HepG2 (cell line): ENCODE data around the gene PEX3.

Source experiments
- DPF2 ChIP-seq: sonication (generic); formaldehyde crosslinking; IDR thresholded peaks from 2 replicates; pipeline ENCODE4 v1.4.0; 2020; ENCODE audit warnings: mild to moderate bottlenecking, low read depth, missing genetic modification reagents, borderline replicate concordance
- HOXA7 ChIP-seq: sonication (generic); formaldehyde crosslinking; IDR thresholded peaks from 2 replicates; pipeline ENCODE4 v1.8.1; 2022; ENCODE audit warnings: mild to moderate bottlenecking, missing genetic modification reagents, moderate library complexity
- MTA3 ChIP-seq: sonication (generic); formaldehyde crosslinking; IDR thresholded peaks from 2 replicates; pipeline ENCODE4 v1.4.0; 2020; ENCODE audit warnings: missing genetic modification reagents
- NR2C2 ChIP-seq: sonication (generic); formaldehyde crosslinking; IDR thresholded peaks from 2 replicates; pipeline ENCODE4 v1.4.0; 2020; ENCODE audit warnings: missing genetic modification reagents, mild to moderate bottlenecking, moderate library complexity, borderline replicate concordance
- POLR2A ChIP-seq, 2 experiments: IDR thresholded peaks; 2 replicates each; pipeline ENCODE4 v1.6.1; 2011; ENCODE audit warnings: low read depth in 2 of 2, low read length in 2 of 2, mild to moderate bottlenecking in 1 of 2, moderate library complexity in 1 of 2; ENCODE audit not compliant: insufficient read depth in 1 of 2
- SMAD1 ChIP-seq: sonication (generic); formaldehyde crosslinking; IDR thresholded peaks from 2 replicates; pipeline ENCODE4 v1.4.0; 2020; ENCODE audit warnings: missing genetic modification reagents, low read depth, mild to moderate bottlenecking, borderline replicate concordance
- TEAD3 ChIP-seq: optimal IDR thresholded peaks from 2 replicates; pipeline ENCODE3; 2016; ENCODE audit warnings: borderline replicate concordance
- TMF1 ChIP-seq: sonication (generic); formaldehyde crosslinking; IDR thresholded peaks from 2 replicates; pipeline ENCODE4 v1.8.1; 2022; ENCODE audit warnings: low read depth, missing genetic modification reagents
- ZNF761 ChIP-seq: sonication (generic); formaldehyde crosslinking; conservative IDR thresholded peaks from 2 replicates; pipeline ENCODE4 v1.4.0; 2020; ENCODE audit warnings: mild to moderate bottlenecking, missing genetic modification reagents
- ZZZ3 ChIP-seq: sonication (generic); formaldehyde crosslinking; IDR thresholded peaks from 2 replicates; pipeline ENCODE4 v1.4.0; 2020; ENCODE audit warnings: missing genetic modification reagents, mild to moderate bottlenecking, borderline replicate concordance
- TF ChIP-seq, protein P1 (sequence below): sonication (generic); formaldehyde crosslinking; IDR thresholded peaks from 2 replicates; pipeline ENCODE4 v1.5.0; 2020; ENCODE audit warnings: mild to moderate bottlenecking, missing genetic modification reagents, moderate library complexity

- TF ChIP-seq MTA3 (CRISPR knock-in tag) (no peak), TMF1 (no peak), HOXA7 (no peak), SMAD1 (CRISPR knock-in tag) (no peak), ZNF761 (CRISPR knock-in tag) (no peak), NR2C2 (CRISPR knock-in tag) (no peak), ZZZ3 (CRISPR knock-in tag) (no peak), DPF2 (no peak), POLR2A (IDR thresholded peaks at IDR 0.05; ENCODE audit: insufficient read depth in 1 of 2, low read depth in 2 of 2, low read length in 2 of 2) (no peak), TEAD3 (no peak)
- TF ChIP-seq, protein P1, sequence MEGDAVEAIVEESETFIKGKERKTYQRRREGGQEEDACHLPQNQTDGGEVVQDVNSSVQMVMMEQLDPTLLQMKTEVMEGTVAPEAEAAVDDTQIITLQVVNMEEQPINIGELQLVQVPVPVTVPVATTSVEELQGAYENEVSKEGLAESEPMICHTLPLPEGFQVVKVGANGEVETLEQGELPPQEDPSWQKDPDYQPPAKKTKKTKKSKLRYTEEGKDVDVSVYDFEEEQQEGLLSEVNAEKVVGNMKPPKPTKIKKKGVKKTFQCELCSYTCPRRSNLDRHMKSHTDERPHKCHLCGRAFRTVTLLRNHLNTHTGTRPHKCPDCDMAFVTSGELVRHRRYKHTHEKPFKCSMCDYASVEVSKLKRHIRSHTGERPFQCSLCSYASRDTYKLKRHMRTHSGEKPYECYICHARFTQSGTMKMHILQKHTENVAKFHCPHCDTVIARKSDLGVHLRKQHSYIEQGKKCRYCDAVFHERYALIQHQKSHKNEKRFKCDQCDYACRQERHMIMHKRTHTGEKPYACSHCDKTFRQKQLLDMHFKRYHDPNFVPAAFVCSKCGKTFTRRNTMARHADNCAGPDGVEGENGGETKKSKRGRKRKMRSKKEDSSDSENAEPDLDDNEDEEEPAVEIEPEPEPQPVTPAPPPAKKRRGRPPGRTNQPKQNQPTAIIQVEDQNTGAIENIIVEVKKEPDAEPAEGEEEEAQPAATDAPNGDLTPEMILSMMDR (CRISPR knock-in tag): no peak
These were observed 85.9 kb downstream of the PEX3 start for GRCh38 chr6:143536461-143536865.
